ENCODE measurements around the gene MYOM3. TPM values are rescaled to one million over a fixed set of nuclear protein-coding genes. Genes with fewer than 3 reads are reported as not detected.
"Not testable (repeated sequence)": the region's sequence is repeated elsewhere in the genome, so short reads cannot be mapped to it uniquely, and the experiment has no call there.

Gene MYOM3
- total and polyA plus RNA-seq, 11 donors = 76.7 to 379 (median 288) TPM

DNA sequence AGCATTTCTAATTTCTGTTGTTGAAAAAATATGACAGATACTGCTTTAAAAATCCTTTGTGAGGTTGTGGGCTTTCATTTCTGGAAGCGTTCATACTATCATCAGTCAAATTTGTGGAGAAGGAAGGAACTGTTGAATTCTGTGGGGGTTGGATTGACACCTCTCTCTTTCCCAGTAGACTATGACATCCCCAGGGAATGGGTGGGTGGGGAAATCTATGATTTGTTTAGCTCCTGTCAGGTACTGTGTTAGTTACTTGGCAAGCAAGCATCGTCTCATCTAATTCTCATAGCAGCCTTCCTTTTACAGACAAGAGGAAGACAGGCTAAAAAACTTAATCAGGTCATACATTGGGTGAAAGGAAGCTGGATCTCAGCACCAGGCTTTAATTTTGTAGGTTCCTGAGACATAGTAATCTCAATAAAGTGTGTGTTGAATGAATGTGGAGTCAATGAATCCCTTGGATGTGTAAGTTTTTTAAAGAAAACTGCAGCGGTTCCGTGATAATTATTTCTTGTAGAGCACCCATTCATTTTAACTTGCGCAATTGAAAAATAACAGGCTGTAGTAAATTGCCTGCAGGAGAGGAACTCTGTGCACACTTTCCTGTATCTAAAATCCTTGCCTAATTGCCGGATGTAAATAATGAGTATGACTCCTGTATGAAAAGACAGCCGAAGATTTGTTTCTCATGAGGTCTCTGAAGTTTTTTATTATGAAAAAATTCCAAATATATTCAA is 60.6 kb downstream of the MYOM3 start:
- DNase-seq (no peak), ATAC-seq (no peak)
- Histone ChIP-seq H3K36me3 (peaks cover 0 to 12% (median 0%) of the 10 kb centered on the region in 9 donors), H3K27ac (no peak overlapping the region), H3K4me1 (peaks cover 0 to 25% (median 5%) of the 10 kb centered on the region in 12 donors), H3K27me3 (no peaks in the 10 kb centered on the region), H3K9me3 (no peaks in the 10 kb centered on the region), H3K4me3 (no peak overlapping the region)
- intact Hi-C loops (cut with DNase I) = no loop called here
- WGBS, 4 donors = 57 to 66% (median 61%) methylated on average over 7 of the region's 7 CpGs
- TF ChIP-seq POLR2A (IDR thresholded peaks at IDR 0.05) = no peak
- TF ChIP-seq, protein P1, sequence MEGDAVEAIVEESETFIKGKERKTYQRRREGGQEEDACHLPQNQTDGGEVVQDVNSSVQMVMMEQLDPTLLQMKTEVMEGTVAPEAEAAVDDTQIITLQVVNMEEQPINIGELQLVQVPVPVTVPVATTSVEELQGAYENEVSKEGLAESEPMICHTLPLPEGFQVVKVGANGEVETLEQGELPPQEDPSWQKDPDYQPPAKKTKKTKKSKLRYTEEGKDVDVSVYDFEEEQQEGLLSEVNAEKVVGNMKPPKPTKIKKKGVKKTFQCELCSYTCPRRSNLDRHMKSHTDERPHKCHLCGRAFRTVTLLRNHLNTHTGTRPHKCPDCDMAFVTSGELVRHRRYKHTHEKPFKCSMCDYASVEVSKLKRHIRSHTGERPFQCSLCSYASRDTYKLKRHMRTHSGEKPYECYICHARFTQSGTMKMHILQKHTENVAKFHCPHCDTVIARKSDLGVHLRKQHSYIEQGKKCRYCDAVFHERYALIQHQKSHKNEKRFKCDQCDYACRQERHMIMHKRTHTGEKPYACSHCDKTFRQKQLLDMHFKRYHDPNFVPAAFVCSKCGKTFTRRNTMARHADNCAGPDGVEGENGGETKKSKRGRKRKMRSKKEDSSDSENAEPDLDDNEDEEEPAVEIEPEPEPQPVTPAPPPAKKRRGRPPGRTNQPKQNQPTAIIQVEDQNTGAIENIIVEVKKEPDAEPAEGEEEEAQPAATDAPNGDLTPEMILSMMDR (IDR thresholded peaks at IDR 0.05) = no peak

DNA sequence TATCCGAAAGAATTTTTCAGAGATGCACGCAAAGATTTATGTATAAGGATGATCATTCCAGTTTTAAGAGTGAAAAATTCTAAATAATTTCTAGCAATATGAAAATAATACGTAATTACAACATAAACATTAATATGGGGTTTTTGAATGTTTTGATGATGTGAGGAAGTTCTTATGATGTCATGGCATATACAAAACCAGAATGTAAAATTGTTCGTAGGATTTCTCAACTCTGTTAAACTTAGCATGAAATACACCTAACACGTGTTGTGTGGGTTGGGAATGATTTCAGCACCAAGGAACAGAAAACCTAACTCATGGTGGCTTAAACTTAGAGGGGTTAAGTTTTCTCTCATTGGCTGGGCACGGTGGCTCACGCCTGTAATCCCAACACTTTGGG is 62.2 kb downstream of the MYOM3 start:
- no peaks in the 10 kb centered on the region for H3K36me3 ChIP-seq
- WGBS, 4 donors = 93 to 97% (median 94%) methylated on average over 7 of the region's 7 CpGs
- no peaks in the 10 kb centered on the region for H3K27me3 ChIP-seq
- no peak overlapping the region for H3K27ac ChIP-seq
- peaks cover 0 to 33% (median 10%) of the 10 kb centered on the region in 12 donors for H3K4me1 ChIP-seq
- TF ChIP-seq, protein P1 (IDR thresholded peaks at IDR 0.05) = no peak
- TF ChIP-seq POLR2A (IDR thresholded peaks at IDR 0.05) = no peak
- no peaks in the 10 kb centered on the region for H3K9me3 ChIP-seq
- intact Hi-C loops (cut with DNase I) = no loop called here
- no peak overlapping the region for H3K4me3 ChIP-seq
- no peak for DNase-seq
- no peak for ATAC-seq

GRCh38 chr1:24048894-24049293 is 63.0 kb downstream of the MYOM3 start:
- WGBS, 4 donors = 81 to 91% (median 89%) methylated on average over 4 of the region's 4 CpGs
- H3K4me3 ChIP-seq; H3K9me3 ChIP-seq; intact Hi-C loops (cut with DNase I); H3K36me3 ChIP-seq; ATAC-seq; H3K27me3 ChIP-seq; H3K27ac ChIP-seq: not testable (repeated sequence)
- DNase-seq = peak in 1 of 5 donors; percentile 11
- H3K4me1 ChIP-seq = peaks cover 0 to 33% (median 10%) of the 10 kb centered on the region in 12 donors

GRCh38 chr1:24048205-24048869 is 63.6 kb downstream of the MYOM3 start:
- H3K27ac ChIP-seq = no peak overlapping the region
- DNase-seq (peak in 1 of 5 donors; percentile 4), ATAC-seq (no peak)
- H3K27me3 ChIP-seq = no peaks in the 10 kb centered on the region
- no peak overlapping the region for H3K4me3 ChIP-seq
- WGBS, 4 donors = 89 to 98% (median 92%) methylated on average over 6 of the region's 6 CpGs
- intact Hi-C loops (cut with DNase I) = no loop called here
- H3K9me3 ChIP-seq = no peaks in the 10 kb centered on the region
- no peak for TF ChIP-seq POLR2A (IDR thresholded peaks at IDR 0.05)
- TF ChIP-seq, protein P1 (IDR thresholded peaks at IDR 0.05) = no peak
- no peaks in the 10 kb centered on the region for H3K36me3 ChIP-seq
- peaks cover 0 to 33% (median 10%) of the 10 kb centered on the region in 12 donors for H3K4me1 ChIP-seq

Measured in heart left ventricle (tissue), 16 donors.